GM12878 (cell line): ENCODE results near the gene ZNF341. TPM values are rescaled to one million over a fixed set of nuclear protein-coding genes. Genes with fewer than 3 reads are reported as not detected.

Experiments used
- polyA plus RNA-seq, 11 experiments: library from polyadenylated mRNA; depleted of rRNA in 4 of 11; unstranded in 6 of 11; stranded (reverse) in 5 of 11; fragments of >200 nt; fragmentation: Nextera tagmentation in 4 of 11; fragmentation: Illumina TruSeq in 1 of 11; extraction: Ambion mirVana in 4 of 11; extraction: Trizol in 1 of 11; gene quantifications; 1 replicate in 1 of 11; 2 replicates in 10 of 11; pipeline versions ENCODE4 v1.2.1 to v1.2.3, GENCODE V29; 2011 to 2016; ENCODE audit warnings: inconsistent platforms in 2 of 11, missing spikeins in 2 of 11, low read depth in 1 of 11
- total RNA-seq, 4 experiments: library from RNA; depleted of rRNA in 3 of 4; stranded (reverse); fragments of >200 nt in 3 of 4; fragmentation: Illumina TruSeq in 1 of 4; extraction: Trizol in 1 of 4; gene quantifications; 2 replicates each; pipeline versions ENCODE4 v1.2.1 to v1.2.3, GENCODE V29; 2013 to 2021

The ZNF341 gene
- total and polyA plus RNA-seq, 10 of the 15 experiments (the other 5 are each of a cell fraction or from before 2014, with no cell fraction given) = 0.18 to 5.0 (median 2.6) TPM

Other genes with a start within 250 kb of the ZNF341 start
- gene CBFA2T2, start 241.9 kb upstream of the ZNF341 start, total RNA-seq (2014; rRNA removed) = 2.6 and 2.7 TPM in 2 replicates
- gene CBFA2T2, start 241.9 kb upstream of the ZNF341 start, total RNA-seq (2014; rRNA removed; fragmentation: Illumina TruSeq; extraction: Trizol) = 3.0 and 3.6 TPM in 2 replicates
- gene CBFA2T2, start 241.9 kb upstream of the ZNF341 start, total RNA-seq (2021) = 5.7 and 6.2 TPM in 2 replicates
- gene CBFA2T2, start 241.9 kb upstream of the ZNF341 start, polyA plus RNA-seq (2011; rRNA removed) = 6.9 and 8.2 TPM in 2 replicates
- gene CBFA2T2, start 241.9 kb upstream of the ZNF341 start, polyA plus RNA-seq (2014; fragmentation: Illumina TruSeq; extraction: Trizol) = 4.3 and 5.2 TPM in 2 replicates
- under 1 TPM; 0.61 to 0.62 TPM for gene CBFA2T2, start 241.9 kb upstream of the ZNF341 start, polyA plus RNA-seq (2014; fragmentation: Nextera tagmentation; extraction: Ambion mirVana)
- 6.2 and 7.0 TPM in 2 replicates for gene CBFA2T2, start 241.9 kb upstream of the ZNF341 start, polyA plus RNA-seq (2014; rRNA removed)
- gene CBFA2T2, start 241.9 kb upstream of the ZNF341 start, polyA plus RNA-seq (2016; fragmentation: Nextera tagmentation; extraction: Ambion mirVana) = 1 to 10 TPM; 7.1 to 8.6 TPM
- 0.27 TPM in 1 of 2 replicates, not detected in the other for gene C20orf144, start 69.7 kb upstream of the ZNF341 start, total RNA-seq (2014; rRNA removed)
- gene C20orf144, start 69.7 kb upstream of the ZNF341 start, total RNA-seq (2014; rRNA removed; fragmentation: Illumina TruSeq; extraction: Trizol) = 0.05 and 0.13 TPM in 2 replicates
- 0.11 and 0.23 TPM in 2 replicates for gene C20orf144, start 69.7 kb upstream of the ZNF341 start, total RNA-seq (2021)
- gene C20orf144, start 69.7 kb upstream of the ZNF341 start, polyA plus RNA-seq (2011; rRNA removed) = 0.07 and 0.12 TPM in 2 replicates
- gene C20orf144, start 69.7 kb upstream of the ZNF341 start, polyA plus RNA-seq (2014; fragmentation: Illumina TruSeq; extraction: Trizol) = 0.17 and 0.24 TPM in 2 replicates
- gene C20orf144, start 69.7 kb upstream of the ZNF341 start, polyA plus RNA-seq (2014; fragmentation: Nextera tagmentation; extraction: Ambion mirVana) = under 1 TPM in 1 of 2 experiments, not detected in 1; 0.04 TPM
- 0.27 and 0.61 TPM in 2 replicates for gene C20orf144, start 69.7 kb upstream of the ZNF341 start, polyA plus RNA-seq (2014; rRNA removed)
- gene C20orf144, start 69.7 kb upstream of the ZNF341 start, polyA plus RNA-seq (2016; fragmentation: Nextera tagmentation; extraction: Ambion mirVana) = under 1 TPM; 0.32 to 0.62 TPM
- gene ACTL10, start 65.1 kb upstream of the ZNF341 start, total RNA-seq (2014; rRNA removed) = 4.3 and 5.0 TPM in 2 replicates
- 0.28 and 0.49 TPM in 2 replicates for gene ACTL10, start 65.1 kb upstream of the ZNF341 start, total RNA-seq (2014; rRNA removed; fragmentation: Illumina TruSeq; extraction: Trizol)
- 3.6 and 3.7 TPM in 2 replicates for gene ACTL10, start 65.1 kb upstream of the ZNF341 start, total RNA-seq (2021)
- 0.04 and 0.12 TPM in 2 replicates for gene ACTL10, start 65.1 kb upstream of the ZNF341 start, polyA plus RNA-seq (2011; rRNA removed)
- gene ACTL10, start 65.1 kb upstream of the ZNF341 start, polyA plus RNA-seq (2014; fragmentation: Illumina TruSeq; extraction: Trizol) = 0.21 TPM in 1 of 2 replicates, not detected in the other
- under 1 TPM; 0.16 to 0.46 TPM for gene ACTL10, start 65.1 kb upstream of the ZNF341 start, polyA plus RNA-seq (2014; fragmentation: Nextera tagmentation; extraction: Ambion mirVana)
- gene ACTL10, start 65.1 kb upstream of the ZNF341 start, polyA plus RNA-seq (2014; rRNA removed) = 1.3 and 2.4 TPM in 2 replicates
- gene ACTL10, start 65.1 kb upstream of the ZNF341 start, polyA plus RNA-seq (2016; fragmentation: Nextera tagmentation; extraction: Ambion mirVana) = 1 to 10 TPM; 3.6 to 4.7 TPM
- 14.3 and 15.6 TPM in 2 replicates for gene NECAB3, start 57.6 kb upstream of the ZNF341 start, total RNA-seq (2014; rRNA removed)
- gene NECAB3, start 57.6 kb upstream of the ZNF341 start, total RNA-seq (2014; rRNA removed; fragmentation: Illumina TruSeq; extraction: Trizol) = 7.3 and 7.6 TPM in 2 replicates
- gene NECAB3, start 57.6 kb upstream of the ZNF341 start, total RNA-seq (2021) = 13.6 and 14.2 TPM in 2 replicates
- gene NECAB3, start 57.6 kb upstream of the ZNF341 start, polyA plus RNA-seq (2011; rRNA removed) = 2.1 and 3.6 TPM in 2 replicates
- gene NECAB3, start 57.6 kb upstream of the ZNF341 start, polyA plus RNA-seq (2014; fragmentation: Illumina TruSeq; extraction: Trizol) = 3.4 and 4.6 TPM in 2 replicates
- gene NECAB3, start 57.6 kb upstream of the ZNF341 start, polyA plus RNA-seq (2014; fragmentation: Nextera tagmentation; extraction: Ambion mirVana) = 1 to 10 TPM in 1 of 2 experiments, under 1 TPM in 1; 0.21 to 1.3 TPM
- gene NECAB3, start 57.6 kb upstream of the ZNF341 start, polyA plus RNA-seq (2014; rRNA removed) = 14.5 and 17.0 TPM in 2 replicates
- gene NECAB3, start 57.6 kb upstream of the ZNF341 start, polyA plus RNA-seq (2016; fragmentation: Nextera tagmentation; extraction: Ambion mirVana) = 1 to 10 TPM; 7.0 to 8.5 TPM
- 31.6 and 36.7 TPM in 2 replicates for gene E2F1, start 45.6 kb upstream of the ZNF341 start, total RNA-seq (2014; rRNA removed)
- gene E2F1, start 45.6 kb upstream of the ZNF341 start, total RNA-seq (2014; rRNA removed; fragmentation: Illumina TruSeq; extraction: Trizol) = 22.8 and 26.1 TPM in 2 replicates
- gene E2F1, start 45.6 kb upstream of the ZNF341 start, total RNA-seq (2021) = 41.5 and 43.2 TPM in 2 replicates
- gene E2F1, start 45.6 kb upstream of the ZNF341 start, polyA plus RNA-seq (2011; rRNA removed) = 10.0 and 17.8 TPM in 2 replicates
- gene E2F1, start 45.6 kb upstream of the ZNF341 start, polyA plus RNA-seq (2014; fragmentation: Illumina TruSeq; extraction: Trizol) = 13.0 and 21.6 TPM in 2 replicates
- 1 to 10 TPM in 1 of 2 experiments, under 1 TPM in 1; 0.29 to 2.1 TPM for gene E2F1, start 45.6 kb upstream of the ZNF341 start, polyA plus RNA-seq (2014; fragmentation: Nextera tagmentation; extraction: Ambion mirVana)
- 50.2 and 55.4 TPM in 2 replicates for gene E2F1, start 45.6 kb upstream of the ZNF341 start, polyA plus RNA-seq (2014; rRNA removed)
- gene E2F1, start 45.6 kb upstream of the ZNF341 start, polyA plus RNA-seq (2016; fragmentation: Nextera tagmentation; extraction: Ambion mirVana) = 10 to 100 TPM in 1 of 2 experiments, 1 to 10 TPM in 1; 3.2 to 16.7 TPM
- gene PXMP4, start 11.7 kb upstream of the ZNF341 start, total RNA-seq (2014; rRNA removed) = 7.5 and 9.7 TPM in 2 replicates
- gene PXMP4, start 11.7 kb upstream of the ZNF341 start, total RNA-seq (2014; rRNA removed; fragmentation: Illumina TruSeq; extraction: Trizol) = 2.1 and 3.6 TPM in 2 replicates
- gene PXMP4, start 11.7 kb upstream of the ZNF341 start, total RNA-seq (2021) = 7.6 and 8.9 TPM in 2 replicates
- 2.7 and 4.9 TPM in 2 replicates for gene PXMP4, start 11.7 kb upstream of the ZNF341 start, polyA plus RNA-seq (2011; rRNA removed)
- 1.3 and 5.4 TPM in 2 replicates for gene PXMP4, start 11.7 kb upstream of the ZNF341 start, polyA plus RNA-seq (2014; fragmentation: Illumina TruSeq; extraction: Trizol)
- 10 to 100 TPM; 12.2 to 19.2 TPM for gene PXMP4, start 11.7 kb upstream of the ZNF341 start, polyA plus RNA-seq (2014; fragmentation: Nextera tagmentation; extraction: Ambion mirVana)
- 4.8 and 5.7 TPM in 2 replicates for gene PXMP4, start 11.7 kb upstream of the ZNF341 start, polyA plus RNA-seq (2014; rRNA removed)
- 10 to 100 TPM; 14.2 to 15.7 TPM for gene PXMP4, start 11.7 kb upstream of the ZNF341 start, polyA plus RNA-seq (2016; fragmentation: Nextera tagmentation; extraction: Ambion mirVana)
- 46.6 and 47.7 TPM in 2 replicates for gene CHMP4B, start 79.4 kb downstream of the ZNF341 start, total RNA-seq (2014; rRNA removed)
- 52.6 and 54.1 TPM in 2 replicates for gene CHMP4B, start 79.4 kb downstream of the ZNF341 start, total RNA-seq (2014; rRNA removed; fragmentation: Illumina TruSeq; extraction: Trizol)
- gene CHMP4B, start 79.4 kb downstream of the ZNF341 start, total RNA-seq (2021) = 96.3 and 98.7 TPM in 2 replicates
- 63.3 and 64.9 TPM in 2 replicates for gene CHMP4B, start 79.4 kb downstream of the ZNF341 start, polyA plus RNA-seq (2011; rRNA removed)
- gene CHMP4B, start 79.4 kb downstream of the ZNF341 start, polyA plus RNA-seq (2014; fragmentation: Illumina TruSeq; extraction: Trizol) = 117 and 118 TPM in 2 replicates
- 10 to 100 TPM in 1 of 2 experiments, 1 to 10 TPM in 1; 4.2 to 12.9 TPM for gene CHMP4B, start 79.4 kb downstream of the ZNF341 start, polyA plus RNA-seq (2014; fragmentation: Nextera tagmentation; extraction: Ambion mirVana)
- 102 and 105 TPM in 2 replicates for gene CHMP4B, start 79.4 kb downstream of the ZNF341 start, polyA plus RNA-seq (2014; rRNA removed)
- gene CHMP4B, start 79.4 kb downstream of the ZNF341 start, polyA plus RNA-seq (2016; fragmentation: Nextera tagmentation; extraction: Ambion mirVana) = 1 to 10 TPM; 5.0 to 6.7 TPM